H9 (cell line): ENCODE measurements around the gene KCNH2. TPM values are rescaled to one million over a fixed set of nuclear protein-coding genes. Genes with fewer than 3 reads are reported as not detected.

Experiments
- DNase-seq: peaks from one replicate; pipeline ENCODE4 v3.0.0-alpha.2; 2017
- H2AFZ ChIP-seq: one replicate; pipeline ENCODE4 v1.6.1; 2013; ENCODE audit warnings: mild to moderate bottlenecking, low read length, control low read depth, moderate library complexity
- H2AK5ac ChIP-seq: 2 replicates; pipeline ENCODE4 v1.6.1; 2013; ENCODE audit warnings: low read length, control low read depth, mixed read lengths; ENCODE audit not compliant: insufficient read length
- H2BK120ac ChIP-seq: one replicate; pipeline ENCODE4 v1.6.1; 2013; ENCODE audit warnings: low read depth, mild to moderate bottlenecking, low read length, control low read depth, inconsistent platforms; ENCODE audit not compliant: poor library complexity, severe bottlenecking
- H2BK12ac ChIP-seq: 2 replicates; pipeline ENCODE4 v1.6.1; 2013; ENCODE audit warnings: low read length, control low read depth, mixed read lengths, low read depth; ENCODE audit not compliant: insufficient read length
- H2BK15ac ChIP-seq: 2 replicates; pipeline ENCODE4 v1.6.1; 2013; ENCODE audit warnings: low read depth, low read length, control low read depth
- H2BK20ac ChIP-seq: one replicate; pipeline ENCODE4 v1.6.1; 2013; ENCODE audit warnings: low read depth, mild to moderate bottlenecking, low read length, control low read depth, inconsistent platforms; ENCODE audit not compliant: poor library complexity, severe bottlenecking
- H2BK5ac ChIP-seq: 2 replicates; pipeline ENCODE4 v1.6.1; 2013; ENCODE audit warnings: low read length, control low read depth, mixed read lengths; ENCODE audit not compliant: insufficient read length
- H3K14ac ChIP-seq: 2 replicates; pipeline ENCODE4 v1.6.1; 2013; ENCODE audit warnings: low read length, control low read depth; ENCODE audit not compliant: insufficient read depth
- H3K18ac ChIP-seq: 2 replicates; pipeline ENCODE4 v1.6.1; 2013; ENCODE audit warnings: low read depth, mild to moderate bottlenecking, mixed read lengths, low read length, control low read depth; ENCODE audit not compliant: insufficient read length
- H3K23ac ChIP-seq: 2 replicates; pipeline ENCODE4 v1.6.1; 2013; ENCODE audit warnings: low read length, control low read depth, mixed read lengths, low read depth; ENCODE audit not compliant: insufficient read length
- H3K23me2 ChIP-seq: 2 replicates; pipeline ENCODE4 v1.6.1; 2013; ENCODE audit warnings: low read depth, mild to moderate bottlenecking, mixed read lengths, low read length, control low read depth; ENCODE audit not compliant: insufficient read length, poor library complexity, severe bottlenecking
- H3K27ac ChIP-seq: 2 replicates; pipeline ENCODE4 v1.5.1; 2013; ENCODE audit warnings: low read length, control low read depth, mixed read lengths, low read depth; ENCODE audit not compliant: insufficient read length
- H3K27me3 ChIP-seq: 2 replicates; pipeline ENCODE4 v1.6.1; 2013; ENCODE audit warnings: low read length, control low read depth, inconsistent platforms; ENCODE audit not compliant: insufficient read depth
- H3K4ac ChIP-seq: 2 replicates; pipeline ENCODE4 v1.6.1; 2013; ENCODE audit warnings: low read depth, mild to moderate bottlenecking, control low read depth, inconsistent platforms, low read length, moderate library complexity
- H3K4me1 ChIP-seq: 2 replicates; pipeline ENCODE4 v1.6.1; 2013; ENCODE audit warnings: low read length, control low read depth, inconsistent platforms; ENCODE audit not compliant: insufficient read depth
- H3K4me2 ChIP-seq: 2 replicates; pipeline ENCODE4 v1.6.1; 2013; ENCODE audit warnings: low read length, control low read depth, mixed read lengths; ENCODE audit not compliant: insufficient read length, insufficient read depth
- H3K56ac ChIP-seq: 2 replicates; pipeline ENCODE4 v1.6.1; 2013; ENCODE audit warnings: low read depth, mild to moderate bottlenecking, mixed read lengths, low read length, control low read depth; ENCODE audit not compliant: insufficient read length
- H3K79me1 ChIP-seq: 2 replicates; pipeline ENCODE4 v1.6.1; 2013; ENCODE audit warnings: low read depth, mild to moderate bottlenecking, moderate library complexity, low read length, control low read depth, inconsistent platforms; ENCODE audit not compliant: insufficient read depth, poor library complexity, severe bottlenecking
- H3K79me2 ChIP-seq: 2 replicates; pipeline ENCODE4 v1.6.1; 2013; ENCODE audit warnings: low read length, control low read depth, inconsistent platforms; ENCODE audit not compliant: insufficient read depth
- H3K9ac ChIP-seq: 2 replicates; pipeline ENCODE4 v1.6.1; 2013; ENCODE audit warnings: low read length, control low read depth, mixed read lengths; ENCODE audit not compliant: insufficient read length; ENCODE audit errors: extremely low read depth
- H3K9me3 ChIP-seq: one replicate; pipeline ENCODE4 v1.6.1; 2013; ENCODE audit warnings: low read depth, low read length, inconsistent platforms; ENCODE audit not compliant: control insufficient read depth
- H3T11ph ChIP-seq: one replicate; pipeline ENCODE4 v1.6.1; 2013; ENCODE audit warnings: mild to moderate bottlenecking, low read length, control low read depth, inconsistent platforms
- H4K20me1 ChIP-seq: one replicate; pipeline ENCODE4 v1.6.1; 2013; ENCODE audit not compliant: control insufficient read depth, insufficient read length, insufficient read depth
- H4K5ac ChIP-seq: 2 replicates; pipeline ENCODE4 v1.6.1; 2013; ENCODE audit warnings: low read depth, mild to moderate bottlenecking, mixed read lengths, low read length, control low read depth; ENCODE audit not compliant: insufficient read length
- H4K8ac ChIP-seq: replicated peaks from 2 replicates; pipeline ENCODE4 v1.6.1; 2013; ENCODE audit warnings: low read length, control low read depth, mixed read lengths, low read depth; ENCODE audit not compliant: insufficient read length
- H4K91ac ChIP-seq: 2 replicates; pipeline ENCODE4 v1.6.1; 2013; ENCODE audit warnings: low read depth, mild to moderate bottlenecking, moderate library complexity, mixed read lengths, low read length, control low read depth; ENCODE audit not compliant: insufficient read length
- H3K27ac Mint-ChIP-seq, 3 experiments: 2 replicates in 2 of 3; 3 replicates in 1 of 3; pipeline ENCODE4 v1.8.0; 2020 to 2021; ENCODE audit warnings: mixed read lengths in 3 of 3, mild to moderate bottlenecking in 1 of 3, moderate library complexity in 1 of 3
- H3K27me3 Mint-ChIP-seq: 2 replicates; pipeline ENCODE4 v1.8.0; 2021; ENCODE audit warnings: low read depth, mild to moderate bottlenecking, moderate library complexity, mixed read lengths
- H3K36me3 Mint-ChIP-seq, 3 experiments: 2 replicates in 2 of 3; 3 replicates in 1 of 3; pipeline ENCODE4 v1.8.0; 2020 to 2021; ENCODE audit warnings: low read depth in 3 of 3, mixed read lengths in 3 of 3; ENCODE audit not compliant: insufficient read depth in 1 of 3
- H3K4me1 Mint-ChIP-seq, 2 experiments: 2 replicates each; pipeline ENCODE4 v1.8.0; 2020; ENCODE audit warnings: mixed read lengths in 2 of 2
- H3K4me3 Mint-ChIP-seq, 2 experiments: 2 replicates in 1 of 2; 3 replicates in 1 of 2; pipeline ENCODE4 v1.8.0; 2020 to 2021; ENCODE audit warnings: mild to moderate bottlenecking in 2 of 2, mixed read lengths in 2 of 2, moderate library complexity in 1 of 2
- H3K9me3 Mint-ChIP-seq, 2 experiments: 2 replicates in 1 of 2; 3 replicates in 1 of 2; pipeline ENCODE4 v1.8.0; 2020; ENCODE audit warnings: mild to moderate bottlenecking in 2 of 2, mixed read lengths in 2 of 2, moderate library complexity in 1 of 2
- whole genome bisulfite sequencing: extraction: QIAGEN DNeasy Blood & Tissue Kit; methylation state at CpG from one replicate; pipeline ENCODE4 v1.1.7; 2013; ENCODE audit warnings: missing lambda C conversion rate, low lambda C conversion rate, mixed read lengths; ENCODE audit not compliant: insufficient read length; ENCODE audit errors: extremely low coverage; 5-methylcytosine and 5-hydroxymethylcytosine counted together
- total RNA-seq: library from RNA; stranded (reverse); gene quantifications from 2 replicates; pipeline ENCODE4 v1.2.1, GENCODE V29; 2021
- TF ChIP-seq, protein P1 (sequence below): fragments of 200-600 bp; sonication (generic); conservative IDR thresholded peaks from 3 replicates; pipeline ENCODE4 v1.8.0; 2021; ENCODE audit warnings: antibody characterized with exemption, mild to moderate bottlenecking

Gene KCNH2
- total RNA-seq, 1 experiment from 2014 or later, result 4.5 TPM

DNA sequence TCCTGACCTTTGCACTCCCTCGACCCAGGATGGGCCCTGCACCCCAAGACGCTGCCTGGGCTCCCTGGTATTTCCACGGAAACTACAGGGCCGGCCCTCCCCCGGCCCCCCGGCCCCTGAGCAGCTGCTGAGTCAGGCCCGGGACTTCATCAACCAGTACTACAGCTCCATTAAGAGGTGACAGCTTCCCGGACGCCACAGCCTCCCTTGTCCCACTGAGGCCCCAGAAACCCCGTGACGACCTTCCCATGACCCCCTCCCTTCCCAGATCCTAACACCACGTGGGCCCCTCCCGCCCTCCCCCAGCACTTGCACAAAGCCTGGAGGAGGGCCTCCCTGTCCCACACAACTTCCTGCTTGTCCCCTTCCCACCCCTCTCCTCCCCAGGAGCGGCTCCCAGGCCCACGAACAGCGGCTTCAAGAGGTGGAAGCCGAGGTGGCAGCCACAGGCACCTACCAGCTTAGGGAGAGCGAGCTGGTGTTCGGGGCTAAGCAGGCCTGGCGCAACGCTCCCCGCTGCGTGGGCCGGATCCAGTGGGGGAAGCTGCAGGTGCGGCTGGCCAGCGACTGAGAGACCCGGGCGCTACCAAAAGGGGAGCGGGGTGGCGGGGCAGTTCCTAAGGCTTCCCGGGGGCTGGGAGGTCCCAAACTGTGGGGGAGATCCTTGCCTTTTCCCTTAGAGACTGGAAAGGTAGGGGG lies 18.4 kb upstream of the KCNH2 start:
- H3K27ac Mint-ChIP-seq, result no peak overlapping the region
- H3K27me3 Mint-ChIP-seq, result no peaks in the 10 kb centered on the region; the same call in 1 of the 2 replicates
- Histone ChIP-seq H2BK120ac (no peak overlapping the region), H3K4me1 (no peaks in the 10 kb centered on the region; the same call in 1 of the 2 replicates), H3K23me2 (no peaks in the 10 kb centered on the region), H3K27ac (no peak overlapping the region), H3K14ac (no peak overlapping the region), H2BK5ac (no peak overlapping the region), H2BK12ac (no peak overlapping the region), H3K18ac (no peak overlapping the region), H3K4ac (no peak overlapping the region), H2AK5ac (no peak overlapping the region), H4K8ac (no peak overlapping the region), H3K9ac (no peak overlapping the region), H3K79me1 (no peaks in the 10 kb centered on the region), H3K56ac (no peak overlapping the region), H3K27me3 (no peaks in the 10 kb centered on the region), H2BK20ac (no peak overlapping the region), H3K23ac (no peak overlapping the region), H2BK15ac (no peak overlapping the region), H4K20me1 (no peaks in the 10 kb centered on the region), H4K5ac (no peak overlapping the region), H2AFZ (no peak overlapping the region), H3T11ph (no peak overlapping the region), H3K9me3 (no peaks in the 10 kb centered on the region), H3K79me2 (no peaks in the 10 kb centered on the region), H3K4me2 (no peak overlapping the region), H4K91ac (no peak overlapping the region)
- H3K36me3 Mint-ChIP-seq, result no peaks in the 10 kb centered on the region; a peak in 1 of 7 replicates
- H3K4me1 Mint-ChIP-seq, result peaks cover 5 to 23% of the 10 kb centered on the region in 2 experiments
- WGBS, result no CpG with 5 or more reads among the region's 31 CpGs
- TF ChIP-seq, protein P1, sequence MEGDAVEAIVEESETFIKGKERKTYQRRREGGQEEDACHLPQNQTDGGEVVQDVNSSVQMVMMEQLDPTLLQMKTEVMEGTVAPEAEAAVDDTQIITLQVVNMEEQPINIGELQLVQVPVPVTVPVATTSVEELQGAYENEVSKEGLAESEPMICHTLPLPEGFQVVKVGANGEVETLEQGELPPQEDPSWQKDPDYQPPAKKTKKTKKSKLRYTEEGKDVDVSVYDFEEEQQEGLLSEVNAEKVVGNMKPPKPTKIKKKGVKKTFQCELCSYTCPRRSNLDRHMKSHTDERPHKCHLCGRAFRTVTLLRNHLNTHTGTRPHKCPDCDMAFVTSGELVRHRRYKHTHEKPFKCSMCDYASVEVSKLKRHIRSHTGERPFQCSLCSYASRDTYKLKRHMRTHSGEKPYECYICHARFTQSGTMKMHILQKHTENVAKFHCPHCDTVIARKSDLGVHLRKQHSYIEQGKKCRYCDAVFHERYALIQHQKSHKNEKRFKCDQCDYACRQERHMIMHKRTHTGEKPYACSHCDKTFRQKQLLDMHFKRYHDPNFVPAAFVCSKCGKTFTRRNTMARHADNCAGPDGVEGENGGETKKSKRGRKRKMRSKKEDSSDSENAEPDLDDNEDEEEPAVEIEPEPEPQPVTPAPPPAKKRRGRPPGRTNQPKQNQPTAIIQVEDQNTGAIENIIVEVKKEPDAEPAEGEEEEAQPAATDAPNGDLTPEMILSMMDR, result no peak
- no peaks in the 10 kb centered on the region; a peak in 1 of 5 replicates for H3K9me3 Mint-ChIP-seq
- H3K4me3 Mint-ChIP-seq, result no peak overlapping the region
- peak; percentile 48 for DNase-seq
